ENCODE measurements around the gene DCC. TPM values are rescaled to one million over a fixed set of nuclear protein-coding genes. Genes with fewer than 3 reads are reported as not detected.

DCC gene
- total and polyA plus RNA-seq, 2 experiments from 2014 or later = 0.53 to 0.73 TPM

DNA sequence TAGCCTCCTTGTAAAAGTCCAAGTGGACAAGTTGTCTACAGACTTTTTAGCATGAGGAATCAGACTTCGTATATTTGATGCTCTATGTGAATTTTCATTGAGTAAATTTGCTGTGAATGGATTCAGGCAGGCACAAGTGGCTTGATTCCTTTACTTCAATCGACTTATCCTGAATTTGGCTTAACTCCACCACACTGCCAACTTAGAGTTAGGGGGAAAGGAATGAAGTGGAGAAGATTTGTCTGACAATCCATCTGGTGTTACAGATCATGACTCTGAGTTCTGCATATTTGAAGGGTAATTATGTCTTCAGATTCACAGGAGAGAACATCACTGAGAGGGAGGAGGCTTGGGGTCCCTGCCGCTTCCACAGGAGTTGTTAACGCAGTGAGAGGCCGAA is 829.3 kb downstream of the DCC start (continued):
- TF ChIP-seq, protein P1, sequence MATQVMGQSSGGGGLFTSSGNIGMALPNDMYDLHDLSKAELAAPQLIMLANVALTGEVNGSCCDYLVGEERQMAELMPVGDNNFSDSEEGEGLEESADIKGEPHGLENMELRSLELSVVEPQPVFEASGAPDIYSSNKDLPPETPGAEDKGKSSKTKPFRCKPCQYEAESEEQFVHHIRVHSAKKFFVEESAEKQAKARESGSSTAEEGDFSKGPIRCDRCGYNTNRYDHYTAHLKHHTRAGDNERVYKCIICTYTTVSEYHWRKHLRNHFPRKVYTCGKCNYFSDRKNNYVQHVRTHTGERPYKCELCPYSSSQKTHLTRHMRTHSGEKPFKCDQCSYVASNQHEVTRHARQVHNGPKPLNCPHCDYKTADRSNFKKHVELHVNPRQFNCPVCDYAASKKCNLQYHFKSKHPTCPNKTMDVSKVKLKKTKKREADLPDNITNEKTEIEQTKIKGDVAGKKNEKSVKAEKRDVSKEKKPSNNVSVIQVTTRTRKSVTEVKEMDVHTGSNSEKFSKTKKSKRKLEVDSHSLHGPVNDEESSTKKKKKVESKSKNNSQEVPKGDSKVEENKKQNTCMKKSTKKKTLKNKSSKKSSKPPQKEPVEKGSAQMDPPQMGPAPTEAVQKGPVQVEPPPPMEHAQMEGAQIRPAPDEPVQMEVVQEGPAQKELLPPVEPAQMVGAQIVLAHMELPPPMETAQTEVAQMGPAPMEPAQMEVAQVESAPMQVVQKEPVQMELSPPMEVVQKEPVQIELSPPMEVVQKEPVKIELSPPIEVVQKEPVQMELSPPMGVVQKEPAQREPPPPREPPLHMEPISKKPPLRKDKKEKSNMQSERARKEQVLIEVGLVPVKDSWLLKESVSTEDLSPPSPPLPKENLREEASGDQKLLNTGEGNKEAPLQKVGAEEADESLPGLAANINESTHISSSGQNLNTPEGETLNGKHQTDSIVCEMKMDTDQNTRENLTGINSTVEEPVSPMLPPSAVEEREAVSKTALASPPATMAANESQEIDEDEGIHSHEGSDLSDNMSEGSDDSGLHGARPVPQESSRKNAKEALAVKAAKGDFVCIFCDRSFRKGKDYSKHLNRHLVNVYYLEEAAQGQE (IDR thresholded peaks at IDR 0.05; ENCODE audit: unreplicated experiment) = no peak
- TF ChIP-seq CREB1 (CRISPR knock-in tag; IDR thresholded peaks at IDR 0.05; ENCODE audit: low read depth) (no peak), NANOG (IDR thresholded peaks at IDR 0.05; ENCODE audit: borderline replicate concordance) (no peak), JUNB (IDR thresholded peaks at IDR 0.05; ENCODE audit: unreplicated experiment) (no peak), POLR2AphosphoS5 (IDR thresholded peaks at IDR 0.05; ENCODE audit: low read depth) (no peak), STAT1 (IDR thresholded peaks at IDR 0.05; ENCODE audit: unreplicated experiment) (no peak), ZNF114 (CRISPR knock-in tag; IDR thresholded peaks at IDR 0.05) (no peak), EZH2phosphoT487 (IDR thresholded peaks at IDR 0.05; ENCODE audit: unreplicated experiment) (no peak), ZNF331 (CRISPR knock-in tag; IDR thresholded peaks at IDR 0.05; ENCODE audit: low read depth) (no peak), EZH2 (IDR thresholded peaks at IDR 0.05; ENCODE audit: low read depth, unreplicated experiment) (no peak)

DNA sequence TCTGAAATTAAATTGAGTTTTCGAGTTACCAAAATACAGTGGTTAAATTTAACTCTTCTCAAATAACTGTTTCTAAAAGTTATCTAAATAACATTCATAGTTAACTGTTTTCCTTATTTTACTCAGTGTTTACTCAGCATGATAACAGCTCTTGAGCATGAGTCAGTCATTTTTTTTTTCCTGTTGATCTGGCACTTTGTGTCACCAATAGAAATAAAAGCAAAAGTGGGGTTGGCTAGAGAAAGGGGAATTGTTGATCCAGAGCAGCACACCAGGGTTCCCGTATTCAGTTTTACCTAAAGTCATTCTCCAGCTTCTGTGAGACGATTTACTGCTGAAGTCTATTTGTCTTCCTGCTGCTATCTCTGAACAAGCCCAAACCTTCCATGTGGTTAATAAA is 851.6 kb downstream of the DCC start:
- no peaks in the 10 kb centered on the region for H3K27me3 ChIP-seq (ENCODE audit: insufficient read depth)
- no peaks in the 10 kb centered on the region for H3K27me3 Mint-ChIP-seq (ENCODE audit: insufficient read depth, low read depth, poor library complexity)
- no peaks in the 10 kb centered on the region for H3K9me2 ChIP-seq (ENCODE audit: insufficient read depth)
- ATAC-seq = no peak
- no peak overlapping the region for H3K4me3 ChIP-seq
- no peak for DNase-seq (ENCODE audit: low spot score)
- no peak overlapping the region for H3K27ac ChIP-seq (ENCODE audit: low read depth)
- no peaks in the 10 kb centered on the region for H3K36me3 ChIP-seq (ENCODE audit: insufficient read depth)
- no peaks in the 10 kb centered on the region for H3K4me1 Mint-ChIP-seq
- H3K9me3 Mint-ChIP-seq = no peaks in the 10 kb centered on the region
- H3K4me2 ChIP-seq = no peak overlapping the region
- no peak overlapping the region for H3K4me3 Mint-ChIP-seq
- no peaks in the 10 kb centered on the region for H3F3A ChIP-seq (replicated peaks; ENCODE audit: low read depth)
- no peaks in the 10 kb centered on the region for H4K20me1 ChIP-seq (replicated peaks; ENCODE audit: insufficient read depth)
- no peaks in the 10 kb centered on the region for H3K4me1 ChIP-seq (ENCODE audit: insufficient read depth)
- H3K36me3 Mint-ChIP-seq (ENCODE audit: low read depth) = no peaks in the 10 kb centered on the region
- TF ChIP-seq EZH2phosphoT487 (IDR thresholded peaks at IDR 0.05; ENCODE audit: unreplicated experiment) = no peak
- no peak for TF ChIP-seq NANOG (IDR thresholded peaks at IDR 0.05; ENCODE audit: borderline replicate concordance)
- TF ChIP-seq ZNF114 (CRISPR knock-in tag; IDR thresholded peaks at IDR 0.05) = no peak
- no peak for TF ChIP-seq CREB1 (CRISPR knock-in tag; IDR thresholded peaks at IDR 0.05; ENCODE audit: low read depth)
- H2AFZ ChIP-seq = peak overlapping the region; percentile 65; the same call in 1 of the 2 replicates
- no peaks in the 10 kb centered on the region for H3K79me2 ChIP-seq (replicated peaks; ENCODE audit: insufficient read depth)
- no peak overlapping the region for H3K27ac Mint-ChIP-seq

DNA sequence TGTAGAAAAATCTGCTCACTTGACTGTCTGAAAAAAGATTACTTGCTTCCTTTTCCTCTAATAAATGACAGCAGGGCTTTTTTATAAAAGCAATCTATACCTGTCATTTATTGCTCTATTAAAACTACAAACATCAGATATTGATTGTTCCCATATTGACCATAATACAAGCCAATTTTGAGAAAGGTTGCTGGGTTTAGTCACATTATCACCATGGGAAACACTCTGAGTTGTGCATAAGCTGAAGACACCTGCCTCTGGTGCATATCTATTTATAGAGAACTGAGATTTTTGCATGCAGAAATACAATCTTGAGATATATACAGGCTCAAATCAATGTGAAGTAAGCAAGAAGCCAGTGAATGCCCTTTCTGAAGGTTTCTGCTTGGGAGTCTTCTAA is 853.9 kb downstream of the DCC start:
- H3K27ac Mint-ChIP-seq = no peak overlapping the region
- no peak for TF ChIP-seq ZNF331 (CRISPR knock-in tag; IDR thresholded peaks at IDR 0.05; ENCODE audit: low read depth)
- TF ChIP-seq, protein P1 (IDR thresholded peaks at IDR 0.05; ENCODE audit: unreplicated experiment) = no peak
- TF ChIP-seq JUNB (IDR thresholded peaks at IDR 0.05; ENCODE audit: unreplicated experiment) = no peak
- TF ChIP-seq POLR2AphosphoS5 (IDR thresholded peaks at IDR 0.05; ENCODE audit: low read depth) = no peak
- no peak for TF ChIP-seq NANOG (IDR thresholded peaks at IDR 0.05; ENCODE audit: borderline replicate concordance)
- no peak for TF ChIP-seq EZH2phosphoT487 (IDR thresholded peaks at IDR 0.05; ENCODE audit: unreplicated experiment)
- TF ChIP-seq ZNF114 (CRISPR knock-in tag; IDR thresholded peaks at IDR 0.05) = no peak
- no peak for TF ChIP-seq CREB1 (CRISPR knock-in tag; IDR thresholded peaks at IDR 0.05; ENCODE audit: low read depth)
- TF ChIP-seq, protein P2, sequence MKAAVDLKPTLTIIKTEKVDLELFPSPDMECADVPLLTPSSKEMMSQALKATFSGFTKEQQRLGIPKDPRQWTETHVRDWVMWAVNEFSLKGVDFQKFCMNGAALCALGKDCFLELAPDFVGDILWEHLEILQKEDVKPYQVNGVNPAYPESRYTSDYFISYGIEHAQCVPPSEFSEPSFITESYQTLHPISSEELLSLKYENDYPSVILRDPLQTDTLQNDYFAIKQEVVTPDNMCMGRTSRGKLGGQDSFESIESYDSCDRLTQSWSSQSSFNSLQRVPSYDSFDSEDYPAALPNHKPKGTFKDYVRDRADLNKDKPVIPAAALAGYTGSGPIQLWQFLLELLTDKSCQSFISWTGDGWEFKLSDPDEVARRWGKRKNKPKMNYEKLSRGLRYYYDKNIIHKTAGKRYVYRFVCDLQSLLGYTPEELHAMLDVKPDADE (IDR thresholded peaks at IDR 0.05) = no peak
- TF ChIP-seq, protein P3, sequence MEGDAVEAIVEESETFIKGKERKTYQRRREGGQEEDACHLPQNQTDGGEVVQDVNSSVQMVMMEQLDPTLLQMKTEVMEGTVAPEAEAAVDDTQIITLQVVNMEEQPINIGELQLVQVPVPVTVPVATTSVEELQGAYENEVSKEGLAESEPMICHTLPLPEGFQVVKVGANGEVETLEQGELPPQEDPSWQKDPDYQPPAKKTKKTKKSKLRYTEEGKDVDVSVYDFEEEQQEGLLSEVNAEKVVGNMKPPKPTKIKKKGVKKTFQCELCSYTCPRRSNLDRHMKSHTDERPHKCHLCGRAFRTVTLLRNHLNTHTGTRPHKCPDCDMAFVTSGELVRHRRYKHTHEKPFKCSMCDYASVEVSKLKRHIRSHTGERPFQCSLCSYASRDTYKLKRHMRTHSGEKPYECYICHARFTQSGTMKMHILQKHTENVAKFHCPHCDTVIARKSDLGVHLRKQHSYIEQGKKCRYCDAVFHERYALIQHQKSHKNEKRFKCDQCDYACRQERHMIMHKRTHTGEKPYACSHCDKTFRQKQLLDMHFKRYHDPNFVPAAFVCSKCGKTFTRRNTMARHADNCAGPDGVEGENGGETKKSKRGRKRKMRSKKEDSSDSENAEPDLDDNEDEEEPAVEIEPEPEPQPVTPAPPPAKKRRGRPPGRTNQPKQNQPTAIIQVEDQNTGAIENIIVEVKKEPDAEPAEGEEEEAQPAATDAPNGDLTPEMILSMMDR (conservative IDR thresholded peaks at IDR 0.05; ENCODE audit: low read depth in 2 of 2) = no peak

More for the DNA sequence above, 853.9 kb downstream of the DCC start:
- H3K79me2 ChIP-seq (replicated peaks; ENCODE audit: insufficient read depth) = no peaks in the 10 kb centered on the region
- DNase-seq (ENCODE audit: low spot score) = no peak
- H3K4me2 ChIP-seq = no peak overlapping the region
- no peaks in the 10 kb centered on the region for H3K4me1 ChIP-seq (ENCODE audit: insufficient read depth)
- H4K20me1 ChIP-seq (replicated peaks; ENCODE audit: insufficient read depth) = no peaks in the 10 kb centered on the region
- no peaks in the 10 kb centered on the region for H3K36me3 ChIP-seq (ENCODE audit: insufficient read depth)
- H3K9me2 ChIP-seq (ENCODE audit: insufficient read depth) = no peaks in the 10 kb centered on the region
- H3K9me3 Mint-ChIP-seq = no peaks in the 10 kb centered on the region
- no peak overlapping the region for H3K27ac ChIP-seq (ENCODE audit: low read depth)
- H3K27me3 ChIP-seq (ENCODE audit: insufficient read depth) = no peaks in the 10 kb centered on the region
- H3K36me3 Mint-ChIP-seq (ENCODE audit: low read depth) = no peaks in the 10 kb centered on the region
- no peaks in the 10 kb centered on the region for H3K27me3 Mint-ChIP-seq (ENCODE audit: insufficient read depth, low read depth, poor library complexity)
- H3K4me1 Mint-ChIP-seq = no peaks in the 10 kb centered on the region
- H3F3A ChIP-seq (replicated peaks; ENCODE audit: low read depth) = no peaks in the 10 kb centered on the region
- no peak for ATAC-seq
- no peak overlapping the region for H3K4me3 ChIP-seq
- H2AFZ ChIP-seq = no peak overlapping the region
- H3K4me3 Mint-ChIP-seq = no peak overlapping the region

Measured in GM23338 (cell line).